ENCODE data around the gene PPM1D. TPM values are rescaled to one million over a fixed set of nuclear protein-coding genes. Genes with fewer than 3 reads are reported as not detected.

The PPM1D gene
- total and polyA plus RNA-seq, 12 donors, result 3.1 to 10.6 (median 7.5) TPM

- no peak for TF ChIP-seq CTCF (IDR thresholded peaks at IDR 0.05)
- H3K4me3 ChIP-seq, result no peak overlapping the region
- H3K4me1 ChIP-seq, result peaks cover 0 to 22% (median 6%) of the 10 kb centered on the region in 9 donors
- no peaks in the 10 kb centered on the region for H3K9me3 ChIP-seq
- H3K27me3 ChIP-seq, result no peaks in the 10 kb centered on the region
- no peaks in the 10 kb centered on the region for H3K36me3 ChIP-seq
- no peak overlapping the region for H3K27ac ChIP-seq
- DNase-seq, result no peak
- intact Hi-C loops (cut with DNase I), result no loop called here
- 99 to 100% methylated on average over 2 of the region's 2 CpGs for WGBS, 2 donors
- no peak for ATAC-seq
Measured at GRCh38 chr17:60594734-60595133, 5.3 kb upstream of the PPM1D start.

GRCh38 chr17:60597297-60597696 is 2.7 kb upstream of the PPM1D start:
- intact Hi-C loops (cut with DNase I), result no loop called here
- no peak for DNase-seq
- Histone ChIP-seq H3K27ac (no peak overlapping the region), H3K4me1 (peaks cover 0 to 32% (median 7%) of the 10 kb centered on the region in 9 donors), H3K27me3 (no peaks in the 10 kb centered on the region), H3K4me3 (no peak overlapping the region), H3K36me3 (no peaks in the 10 kb centered on the region), H3K9me3 (no peaks in the 10 kb centered on the region)
- WGBS, 2 donors, result 96 to 98% methylated on average over 6 of the region's 6 CpGs
- TF ChIP-seq CTCF (IDR thresholded peaks at IDR 0.05), result no peak
- no peak for ATAC-seq

GRCh38 chr17:60598001-60598736 is 1.8 kb upstream of the PPM1D start:
- intact Hi-C loops (cut with DNase I), result loop anchor here in 4 of 10 donors (2.0 kb wide), 4 partner anchors 19 to 71 kb away; partner anchors contain the start of gene APPBP2 (in 1 of the 4)
- ATAC-seq, result no peak
- no peak for TF ChIP-seq CTCF (IDR thresholded peaks at IDR 0.05)
- no peak for DNase-seq
- peaks cover 0 to 41% (median 15%) of the 10 kb centered on the region in 9 donors for H3K4me1 ChIP-seq
- no peak overlapping the region for H3K4me3 ChIP-seq
- 92% methylated on average over 7 of the region's 7 CpGs for WGBS, 2 donors
- H3K27me3 ChIP-seq, result no peaks in the 10 kb centered on the region
- no peaks in the 10 kb centered on the region for H3K36me3 ChIP-seq
- no peaks in the 10 kb centered on the region for H3K9me3 ChIP-seq
- H3K27ac ChIP-seq, result peak overlapping the region in 5 of 10 donors; percentile 94 to 99 (median 97)

GRCh38 chr17:60599220-60599619 is 773 bp upstream of the PPM1D start:
- Histone ChIP-seq H3K9me3 (no peaks in the 10 kb centered on the region), H3K27ac (peak overlapping the region; percentile 83 to 99 (median 97)), H3K27me3 (no peaks in the 10 kb centered on the region), H3K4me1 (peaks cover 0 to 51% (median 23%) of the 10 kb centered on the region in 9 donors), H3K4me3 (peak overlapping the region; percentile 49 to 99 (median 94)), H3K36me3 (no peaks in the 10 kb centered on the region)
- DNase-seq, result no peak
- intact Hi-C loops (cut with DNase I), result loop anchor here in 4 of 10 donors (2.0 kb wide), 4 partner anchors 20 to 72 kb away; partner anchors contain the start of gene APPBP2 (in 1 of the 4)
- ATAC-seq, result no peak
- no peak for TF ChIP-seq CTCF (IDR thresholded peaks at IDR 0.05)
- 1% methylated on average over 17 of the region's 17 CpGs for WGBS, 2 donors
